DND-41 (cell line): ENCODE data around the gene TOMM40.
"Not testable (repeated sequence)": the region's sequence is repeated elsewhere in the genome, so short reads cannot be mapped to it uniquely, and the experiment has no call there.

ENCODE experiments used
- ATAC-seq: fragments of 200-7000 bp; cut with Tn5 transposase; 3 replicates; pipeline ENCODE4 v1.9.1; 2021; ENCODE audit warnings: low read depth; ENCODE audit not compliant: insufficient read depth
- DNase-seq: peaks from one replicate; pipeline ENCODE4 v3.0.0-alpha.2; 2020
- H2AFZ ChIP-seq: 2 replicates; pipeline ENCODE4 v1.6.0; 2012; ENCODE audit warnings: low read depth, low read length
- H3K27ac ChIP-seq: 2 replicates; pipeline ENCODE4 v1.5.1; 2012; ENCODE audit warnings: low read length, inconsistent platforms
- H3K27me3 ChIP-seq: fragments of 200-600 bp; sonication (generic); 2 replicates; pipeline ENCODE4 v1.6.0; 2012; ENCODE audit warnings: low read length, mild to moderate bottlenecking, inconsistent platforms; ENCODE audit not compliant: insufficient read depth, poor library complexity
- H3K36me3 ChIP-seq: 2 replicates; pipeline ENCODE4 v1.5.1; 2012; ENCODE audit warnings: low read length, inconsistent platforms; ENCODE audit not compliant: insufficient read depth
- H3K4me1 ChIP-seq: 2 replicates; pipeline ENCODE4 v1.5.1; 2012; ENCODE audit warnings: mild to moderate bottlenecking, low read length; ENCODE audit not compliant: insufficient read depth
- H3K4me2 ChIP-seq: 2 replicates; pipeline ENCODE4 v1.6.0; 2012; ENCODE audit warnings: mild to moderate bottlenecking, moderate library complexity, low read length, inconsistent platforms; ENCODE audit not compliant: insufficient read depth
- H3K4me3 ChIP-seq, 2 experiments: fragments of 200-600 bp in 1 of 2; shearing (Covaris generic) in 1 of 2; 2 replicates each; pipeline ENCODE4 v1.5.1; 2012 to 2016; ENCODE audit warnings: inconsistent platforms in 2 of 2, low read length in 2 of 2, mild to moderate bottlenecking in 2 of 2, low read depth in 1 of 2, moderate library complexity in 1 of 2
- H3K79me2 ChIP-seq: 2 replicates; pipeline ENCODE4 v1.6.0; 2012; ENCODE audit warnings: low read length, inconsistent platforms; ENCODE audit not compliant: insufficient read depth
- H3K9ac ChIP-seq: 2 replicates; pipeline ENCODE4 v1.6.0; 2012; ENCODE audit warnings: low read depth, mild to moderate bottlenecking, inconsistent platforms, low read length, moderate library complexity
- H3K9me3 ChIP-seq: 2 replicates; pipeline ENCODE4 v1.5.1; 2012; ENCODE audit warnings: low read length, moderate library complexity, mild to moderate bottlenecking, inconsistent platforms; ENCODE audit not compliant: insufficient read depth, severe bottlenecking
- H4K20me1 ChIP-seq: 2 replicates; pipeline ENCODE4 v1.6.0; 2012; ENCODE audit warnings: low read length; ENCODE audit not compliant: insufficient read depth
- CTCF ChIP-seq: IDR thresholded peaks from 2 replicates; pipeline ENCODE4 v1.5.1; 2012; ENCODE audit warnings: borderline replicate concordance, low read length, moderate library complexity, mild to moderate bottlenecking; ENCODE audit not compliant: poor library complexity, severe bottlenecking; ENCODE audit errors: extremely low read depth
- EZH2 ChIP-seq: IDR thresholded peaks from 3 replicates; pipeline ENCODE4 v1.6.1; 2012; ENCODE audit warnings: borderline replicate concordance, low read depth, mild to moderate bottlenecking, moderate library complexity, low read length, inconsistent platforms; ENCODE audit not compliant: severe bottlenecking

Gene TOMM40

GRCh38 chr19:44909775-44910174 is 18.7 kb downstream of the TOMM40 start:
- no peak overlapping the region for H3K9ac ChIP-seq
- H3K4me1 ChIP-seq: no peaks in the 10 kb centered on the region
- no peak for TF ChIP-seq CTCF
- no peak for TF ChIP-seq EZH2
- no peak overlapping the region for H2AFZ ChIP-seq
- H3K9me3 ChIP-seq: no peaks in the 10 kb centered on the region
- peaks cover 6% of the 10 kb centered on the region for H3K27me3 ChIP-seq
- no peaks in the 10 kb centered on the region for H4K20me1 ChIP-seq
- no peaks in the 10 kb centered on the region for H3K79me2 ChIP-seq
- DNase-seq (no peak), ATAC-seq (no peak)
- H3K4me3 ChIP-seq: no peak overlapping the region
- no peak overlapping the region for H3K27ac ChIP-seq
- H3K36me3 ChIP-seq: no peaks in the 10 kb centered on the region
- no peak overlapping the region for H3K4me2 ChIP-seq

- H3K9me3 ChIP-seq, H3K27me3 ChIP-seq, H4K20me1 ChIP-seq, H3K27ac ChIP-seq, H3K9ac ChIP-seq, H3K4me1 ChIP-seq, H3K4me2 ChIP-seq, H3K79me2 ChIP-seq, H2AFZ ChIP-seq, DNase-seq, ATAC-seq, H3K36me3 ChIP-seq, H3K4me3 ChIP-seq: not testable (repeated sequence)
Measured at GRCh38 chr19:44911896-44912295, 20.8 kb downstream of the TOMM40 start.

GRCh38 chr19:44912854-44913253 is 21.8 kb downstream of the TOMM40 start:
- no peak overlapping the region for H3K27ac ChIP-seq
- H3K4me2 ChIP-seq: no peak overlapping the region
- no peaks in the 10 kb centered on the region for H4K20me1 ChIP-seq
- no peaks in the 10 kb centered on the region for H3K36me3 ChIP-seq
- DNase-seq (no peak), ATAC-seq (no peak)
- H2AFZ ChIP-seq: no peak overlapping the region
- H3K9me3 ChIP-seq: no peaks in the 10 kb centered on the region
- H3K79me2 ChIP-seq: no peaks in the 10 kb centered on the region
- peaks cover 6% of the 10 kb centered on the region for H3K27me3 ChIP-seq
- TF ChIP-seq CTCF: no peak
- TF ChIP-seq EZH2: no peak
- H3K4me3 ChIP-seq: no peak overlapping the region
- H3K9ac ChIP-seq: no peak overlapping the region
- H3K4me1 ChIP-seq: no peaks in the 10 kb centered on the region

GRCh38 chr19:44913512-44914432 is 22.7 kb downstream of the TOMM40 start:
- not testable (repeated sequence) for H3K4me3 ChIP-seq, H3K79me2 ChIP-seq, H3K27ac ChIP-seq, H3K27me3 ChIP-seq, H3K36me3 ChIP-seq, H3K4me2 ChIP-seq, DNase-seq, H3K9ac ChIP-seq, H2AFZ ChIP-seq, ATAC-seq, H3K4me1 ChIP-seq, H4K20me1 ChIP-seq, H3K9me3 ChIP-seq

- not testable (repeated sequence) for H4K20me1 ChIP-seq, H3K36me3 ChIP-seq, H3K4me3 ChIP-seq, H3K4me1 ChIP-seq, H3K9me3 ChIP-seq, H3K9ac ChIP-seq, H2AFZ ChIP-seq, H3K79me2 ChIP-seq, H3K27ac ChIP-seq, H3K4me2 ChIP-seq, H3K27me3 ChIP-seq
- ATAC-seq: peak; percentile 85
- DNase-seq: peak; percentile 57
Measured at GRCh38 chr19:44914433-44915206, 23.6 kb downstream of the TOMM40 start, which contains the start of gene APOC1. Gene APOC1, plus strand, starts transcription at chr19:44914608. Its CDS starts 284 bp downstream, at chr19:44914892.
